HL-60/S4 (cell line): ENCODE results near the gene FTO.

Experiments
- in situ Hi-C: fragments of 300-500 bp; cut with MboI; formaldehyde crosslinking; loops from 2 replicates; pipeline ENCODE4 v1.14.3; 2022; ENCODE audit warnings: low sequenced_read_pairs

Gene FTO

DNA sequence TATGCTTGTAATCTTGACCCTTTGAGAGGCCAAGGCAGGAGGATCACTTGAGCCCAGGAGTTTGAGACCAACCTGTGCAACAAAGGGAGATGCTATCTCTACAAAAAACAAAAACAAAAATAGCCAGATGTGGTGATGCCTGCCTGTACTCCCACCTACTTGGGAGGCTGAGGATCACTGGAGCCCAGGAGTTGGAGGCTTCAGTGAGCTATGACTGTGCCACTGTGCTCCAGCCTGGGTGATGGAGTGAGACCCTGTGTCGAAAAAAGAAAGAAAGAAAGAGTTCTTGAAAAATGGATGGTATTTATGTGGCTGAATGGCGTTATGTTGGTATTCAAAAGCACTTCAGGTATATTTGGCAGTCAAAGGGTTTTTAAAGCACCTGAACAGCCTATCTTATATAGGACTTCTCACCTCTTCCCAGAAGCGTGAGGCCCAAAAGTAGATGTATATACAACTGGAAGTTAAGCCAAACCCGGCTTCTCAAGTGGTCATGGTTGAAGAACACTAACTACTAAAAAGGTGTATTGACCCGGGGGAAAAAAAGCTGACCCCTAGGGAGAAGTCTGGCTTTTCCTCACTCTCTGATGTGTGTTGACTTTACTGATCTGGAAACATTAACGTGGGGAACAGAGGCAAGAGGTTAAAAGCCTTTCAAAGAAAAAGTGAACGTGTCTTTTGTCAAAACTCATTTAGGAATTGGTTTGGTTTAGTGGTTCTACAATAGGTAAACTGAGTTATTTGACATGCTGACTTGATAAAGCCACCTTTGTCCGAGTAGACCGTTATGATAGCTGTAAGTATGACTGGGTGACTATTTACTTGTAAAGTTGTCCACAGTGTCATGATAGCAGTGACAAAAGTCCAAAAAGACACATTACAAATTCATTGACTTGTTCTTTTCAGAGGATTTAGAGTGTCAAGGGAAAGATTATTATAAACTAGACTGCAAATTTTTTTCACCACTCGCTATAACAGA is 399.2 kb downstream of the FTO start:
- in situ Hi-C loops, result no loop called here

GRCh38 chr16:54106057-54106456 is 402.1 kb downstream of the FTO start:
- in situ Hi-C loops, result no loop called here

GRCh38 chr16:54107583-54108202 is 403.7 kb downstream of the FTO start:
- in situ Hi-C loops, result no loop called here

GRCh38 chr16:54110016-54110981 is 406.3 kb downstream of the FTO start:
- in situ Hi-C loops, result no loop called here

- in situ Hi-C loops, result no loop called here
Observed at GRCh38 chr16:54112451-54113206, 408.7 kb downstream of the FTO start.

GRCh38 chr16:54115558-54115957 is 411.6 kb downstream of the FTO start:
- in situ Hi-C loops, result no loop called here

DNA sequence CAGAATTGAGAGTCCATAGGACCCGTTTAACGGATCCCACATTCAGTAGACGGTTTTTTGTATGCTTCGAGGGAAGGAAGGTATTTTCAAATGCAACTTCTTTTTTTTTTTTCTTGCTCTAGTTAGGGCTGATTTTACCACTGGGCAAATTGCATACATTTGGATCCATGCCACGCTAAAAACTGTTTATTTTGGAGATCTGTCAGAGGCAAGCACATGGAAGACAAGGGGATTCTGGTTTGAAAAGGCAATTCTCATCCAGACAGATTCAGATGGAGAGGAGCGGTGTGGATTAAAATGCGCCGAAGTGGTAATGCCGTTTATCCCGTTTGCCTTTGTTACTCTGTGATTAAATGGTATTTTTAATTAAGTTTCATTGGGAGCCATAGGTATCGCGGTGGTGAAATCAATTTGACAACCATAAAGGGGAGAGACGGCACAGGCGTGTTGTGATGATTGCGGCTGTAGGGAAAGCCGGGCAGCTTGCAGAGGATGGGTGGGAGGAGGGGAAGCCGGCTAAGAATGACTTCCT is 412.2 kb downstream of the FTO start:
- in situ Hi-C loops, result no loop called here

GRCh38 chr16:54118846-54119245 is 414.9 kb downstream of the FTO start:
- in situ Hi-C loops, result no loop called here

DNA sequence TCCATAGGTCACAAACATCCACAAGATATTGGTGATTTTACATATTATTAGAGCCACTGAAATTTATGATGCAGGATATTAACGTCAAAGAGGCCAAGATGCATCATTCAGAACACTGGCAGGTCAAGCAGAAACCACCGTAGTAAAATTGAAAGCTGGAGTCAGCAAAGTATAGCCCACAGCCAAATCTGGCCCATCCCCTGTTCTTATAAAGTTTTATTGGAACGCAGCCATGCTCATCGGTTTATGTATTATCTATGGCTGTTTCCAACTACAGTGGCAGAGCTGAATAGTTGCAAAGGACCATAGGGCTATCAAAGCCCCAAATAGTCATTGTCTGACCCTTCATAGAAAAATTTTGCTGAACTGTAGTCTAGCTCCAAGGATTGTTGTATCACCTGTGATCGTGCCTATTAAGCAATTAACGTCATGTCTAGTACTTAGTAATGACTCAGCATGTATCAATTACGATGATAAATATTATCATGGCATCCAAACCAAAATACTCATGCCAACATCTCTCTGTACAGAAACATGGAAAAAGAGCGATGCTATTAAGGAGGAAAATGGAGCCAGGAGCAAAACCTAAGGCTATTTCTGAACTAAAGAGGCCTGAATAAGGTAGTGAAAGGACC is 417.0 kb downstream of the FTO start:
- in situ Hi-C loops, result no loop called here

DNA sequence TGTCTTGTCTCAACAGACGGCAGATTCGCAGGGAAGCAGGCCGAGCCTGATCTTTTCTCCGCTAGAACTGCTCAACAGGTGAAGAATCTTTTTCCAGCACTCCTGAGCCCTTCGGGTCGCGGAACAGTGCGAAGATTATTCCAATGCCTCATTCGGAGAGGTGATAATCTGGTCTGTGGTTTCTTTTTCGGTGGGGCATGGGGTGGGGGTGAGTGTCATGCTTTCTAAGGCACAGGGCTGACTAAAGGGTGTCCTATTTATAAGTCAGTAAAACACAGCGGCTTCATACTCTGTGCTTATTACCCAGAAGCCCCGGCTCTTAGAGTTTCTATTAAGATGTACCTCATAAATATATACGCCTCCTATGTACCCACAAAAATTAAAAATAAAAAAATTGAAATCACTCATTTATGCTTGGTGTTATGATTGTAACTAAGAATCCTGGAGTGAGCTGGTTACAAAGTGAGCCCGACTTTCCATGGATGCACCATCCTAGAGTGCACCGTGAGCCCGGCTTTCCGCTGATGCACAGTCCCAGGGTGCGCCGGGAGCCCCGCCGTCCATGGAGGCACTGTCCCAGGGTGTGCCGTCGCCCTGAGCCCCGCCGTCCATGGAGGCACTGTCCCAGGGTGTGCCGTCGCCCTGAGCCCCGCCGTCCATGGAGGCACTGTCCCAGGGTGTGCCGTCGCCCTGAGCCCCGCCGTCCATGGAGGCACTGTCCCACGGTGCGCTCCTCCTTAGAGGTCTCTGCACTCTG is 417.8 kb downstream of the FTO start:
- in situ Hi-C loops, result no loop called here

DNA sequence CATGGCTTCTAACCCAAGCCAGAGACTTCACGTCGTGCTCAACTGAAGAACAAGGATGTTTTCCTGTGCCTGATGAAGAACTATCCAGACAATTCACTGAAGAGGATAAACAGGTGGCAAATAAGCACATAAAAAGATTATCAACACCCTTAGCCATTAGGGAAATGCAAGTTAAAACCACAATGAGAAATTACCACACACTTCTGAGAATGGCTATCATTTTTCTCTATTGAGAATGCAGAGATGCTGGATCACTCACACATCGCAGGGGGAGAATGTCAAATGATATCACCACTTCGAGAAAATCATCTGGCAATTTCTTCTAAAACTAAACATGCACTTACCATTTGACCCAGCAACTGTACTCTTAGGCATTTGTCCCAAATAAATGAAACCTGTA is 419.8 kb downstream of the FTO start:
- in situ Hi-C loops, result no loop called here

- in situ Hi-C loops, result no loop called here
Observed at GRCh38 chr16:54125751-54126655, 422.0 kb downstream of the FTO start.

DNA sequence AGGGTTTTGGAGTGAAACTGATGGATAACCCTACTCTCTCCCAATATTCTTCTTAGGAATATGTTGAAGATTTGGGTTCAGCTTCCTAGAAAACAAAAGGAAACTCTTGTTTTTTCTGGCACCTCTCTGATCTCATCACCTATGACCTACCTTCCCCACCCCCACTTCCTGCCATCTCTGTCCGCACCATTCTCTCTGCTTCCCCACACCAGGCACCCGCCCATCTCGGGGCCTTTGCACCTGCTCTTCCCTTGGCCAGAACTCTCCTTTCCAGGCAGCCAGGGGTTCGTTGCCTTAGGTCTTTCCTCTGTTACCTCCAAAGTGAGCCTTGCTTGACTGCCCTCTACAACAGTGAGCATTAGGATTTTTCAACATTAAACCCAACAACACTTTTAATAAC is 423.0 kb downstream of the FTO start:
- in situ Hi-C loops, result no loop called here

DNA sequence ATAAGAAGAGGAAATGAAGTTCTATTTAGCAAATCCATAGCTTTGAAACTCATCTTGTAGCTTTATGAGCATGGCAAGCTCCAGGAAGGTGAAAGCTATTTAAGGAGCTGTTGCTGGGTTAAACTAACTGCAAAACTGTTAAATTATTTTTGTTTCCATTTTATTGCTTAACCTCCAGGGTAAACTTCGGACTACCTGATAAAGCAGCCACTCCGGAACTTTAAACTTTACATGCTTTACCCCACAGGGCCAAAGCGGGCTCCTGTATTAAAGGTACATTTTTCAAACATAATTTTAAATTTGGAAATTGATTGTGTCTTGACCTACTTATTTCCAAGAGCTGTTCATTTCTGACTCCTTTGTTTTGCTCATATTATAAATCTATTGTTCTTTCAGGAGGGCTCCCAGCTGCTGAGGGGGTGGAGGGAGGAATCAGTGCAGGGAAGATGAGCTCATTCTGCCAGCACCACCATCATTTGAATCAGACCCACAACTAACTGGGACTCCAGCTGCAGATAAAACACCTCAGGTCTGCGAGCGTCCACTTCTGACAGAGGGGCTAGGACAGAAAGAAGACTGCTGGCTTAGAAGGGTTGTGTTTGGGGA is 424.8 kb downstream of the FTO start:
- in situ Hi-C loops, result no loop called here

GRCh38 chr16:54129810-54130209 is 425.9 kb downstream of the FTO start:
- in situ Hi-C loops, result no loop called here

DNA sequence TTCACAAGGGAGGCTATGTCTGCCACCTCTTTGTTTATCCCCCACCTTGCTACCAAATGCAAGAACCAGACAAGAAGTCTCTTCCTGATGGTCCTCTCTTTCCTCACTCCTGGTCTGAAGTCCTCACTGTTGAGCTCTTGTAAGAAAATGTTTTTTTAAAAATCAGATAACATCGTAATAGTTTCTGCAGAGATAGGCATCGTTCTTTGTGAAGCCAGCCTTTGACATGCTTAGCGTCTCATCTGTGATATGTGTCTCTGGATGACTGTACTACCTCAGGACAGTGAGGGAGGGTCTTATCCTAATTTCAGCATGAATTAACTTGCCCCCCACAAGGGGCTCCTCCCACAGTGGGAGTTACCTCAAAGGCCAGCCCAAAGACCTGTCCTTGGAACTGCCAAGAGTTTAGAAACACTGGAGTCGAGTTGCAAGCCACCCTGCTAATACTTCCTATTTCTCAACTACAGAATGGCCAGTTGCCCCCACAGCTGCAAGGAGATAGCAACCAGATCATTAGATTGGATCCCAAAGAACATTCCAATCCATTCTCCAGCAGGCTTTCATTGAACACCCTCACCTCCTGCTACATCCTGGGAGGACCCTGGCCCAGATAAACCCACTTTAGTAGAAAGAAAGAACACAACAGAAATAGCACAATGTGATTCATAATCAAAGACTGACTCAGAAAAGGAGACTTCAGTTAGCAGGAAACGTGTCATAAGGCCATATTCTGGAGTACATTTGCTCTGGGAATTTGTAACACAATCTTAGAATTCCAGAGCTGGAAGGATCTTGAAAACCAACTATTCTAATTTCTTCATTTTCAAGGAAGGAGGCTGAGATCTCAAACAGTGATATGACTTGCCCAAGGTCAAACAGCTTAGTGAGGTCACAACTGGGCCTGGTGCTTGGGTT is 431.7 kb downstream of the FTO start:
- in situ Hi-C loops, result no loop called here

DNA sequence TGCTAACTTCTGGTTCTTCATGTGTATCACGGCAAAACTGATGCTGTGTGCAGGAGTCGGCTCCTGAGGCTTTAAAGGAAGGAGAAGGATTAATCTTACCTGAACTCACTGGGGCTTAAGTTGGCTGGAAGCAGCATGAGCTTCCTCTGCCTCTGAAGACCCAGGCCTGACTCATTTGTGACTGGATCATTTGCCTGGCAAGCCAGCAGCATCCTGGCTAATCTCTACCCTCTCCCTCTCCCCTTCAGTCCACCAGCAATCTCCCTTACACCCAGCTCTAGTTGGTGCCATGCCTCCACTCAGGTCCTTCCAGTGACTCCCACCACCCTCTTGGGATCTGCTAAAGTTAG is 432.3 kb downstream of the FTO start:
- in situ Hi-C loops, result no loop called here
